Amygdala (tissue), 56 donors: ENCODE measurements around the gene PSMG1.

Experiments
- DNase-seq, 56 donors: peaks; one replicate each; lab custom pipeline; 2025; lab: John Stamatoyannopoulos, UW

PSMG1 gene

DNA sequence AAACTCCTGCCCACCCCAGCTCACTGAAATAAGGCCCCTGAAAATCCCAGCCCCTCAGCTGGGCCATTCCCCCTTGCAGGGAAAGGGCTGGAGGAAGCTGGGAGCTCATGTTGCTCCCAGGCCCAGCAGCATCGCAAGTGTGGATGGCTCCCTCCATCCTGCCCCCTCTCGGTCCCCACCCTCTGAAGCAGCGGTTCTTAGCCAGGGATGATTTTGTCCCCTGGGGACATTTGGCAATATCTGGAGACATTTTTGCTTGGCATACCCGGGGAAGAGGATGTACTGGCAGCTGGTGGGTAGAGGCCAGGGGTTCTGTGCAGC is 56.8 kb downstream of the PSMG1 start:
- no peak for DNase-seq

DNA sequence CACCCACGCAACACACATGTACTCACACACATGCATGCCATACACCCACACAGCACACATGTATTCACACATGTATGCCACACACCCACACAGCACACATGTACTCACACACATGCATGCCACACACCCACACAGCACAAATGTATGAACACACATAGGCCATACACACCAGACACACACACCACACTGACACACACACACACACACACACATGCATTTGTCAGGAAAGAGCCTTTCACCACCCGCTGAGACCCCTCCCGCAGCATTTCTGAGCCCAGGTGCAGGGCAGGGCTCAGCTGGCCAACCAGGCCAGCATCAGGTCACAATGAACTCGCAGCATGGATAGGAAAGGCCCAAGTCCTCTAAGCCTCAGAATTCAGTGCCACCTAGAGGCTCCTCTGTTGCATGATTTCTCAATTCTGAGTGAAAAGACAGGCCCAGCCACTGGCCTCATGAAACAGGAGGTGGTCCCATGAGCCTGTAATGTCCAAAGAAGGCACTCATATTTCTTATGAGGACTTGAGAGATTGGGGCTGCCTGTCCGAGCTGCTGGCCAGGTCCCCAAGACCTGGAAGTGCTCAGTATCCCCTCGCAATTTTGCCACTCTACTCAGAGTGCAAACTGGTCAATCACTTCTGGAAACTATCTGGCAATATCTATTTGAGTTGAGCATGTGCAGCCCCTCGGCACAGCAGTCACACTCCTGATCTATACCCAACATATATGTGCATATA is 57.3 kb downstream of the PSMG1 start:
- peak in 13 of 56 donors; percentile 4 to 48 (median 9) for DNase-seq
